GM23338 (cell line): ENCODE measurements around the gene HTR6. TPM values are rescaled to one million over a fixed set of nuclear protein-coding genes. Genes with fewer than 3 reads are reported as not detected.
A peak's percentile ranks its signal among the peaks of the same experiment; 100 is the strongest.

Experiments
- ATAC-seq: fragments of 200-7000 bp; cut with Tn5 transposase; 3 replicates; pipeline ENCODE4 v1.9.1; 2020
- DNase-seq: peaks from one replicate; pipeline ENCODE4 v3.0.0-alpha.2; 2015; ENCODE audit warnings: low spot score
- H2AFZ ChIP-seq: fragments of 200-600 bp; sonication (generic); 2 replicates; pipeline ENCODE4 v1.8.0; 2016; ENCODE audit warnings: antibody characterized with exemption, mild to moderate bottlenecking, moderate library complexity
- H3F3A ChIP-seq: fragments of 200-600 bp; sonication (generic); replicated peaks from 2 replicates; pipeline ENCODE4 v1.8.0; 2017; ENCODE audit warnings: antibody characterized with exemption, mixed run types, low read depth
- H3K27ac ChIP-seq: fragments of 200-600 bp; sonication (generic); 2 replicates; pipeline ENCODE4 v1.6.1; 2016; ENCODE audit warnings: low read depth
- H3K27me3 ChIP-seq: fragments of 200-600 bp; sonication (generic); 2 replicates; pipeline ENCODE4 v1.8.0; 2016; ENCODE audit warnings: mild to moderate bottlenecking, mixed run types, moderate library complexity; ENCODE audit not compliant: insufficient read depth
- H3K36me3 ChIP-seq: fragments of 200-600 bp; sonication (generic); 2 replicates; pipeline ENCODE4 v1.8.0; 2016; ENCODE audit warnings: mild to moderate bottlenecking; ENCODE audit not compliant: insufficient read depth
- H3K4me1 ChIP-seq: fragments of 200-600 bp; sonication (generic); 2 replicates; pipeline ENCODE4 v1.8.0; 2016; ENCODE audit warnings: mild to moderate bottlenecking, moderate library complexity; ENCODE audit not compliant: insufficient read depth
- H3K4me2 ChIP-seq: fragments of 200-600 bp; sonication (generic); 2 replicates; pipeline ENCODE4 v1.7.1; 2017; ENCODE audit warnings: mixed run types
- H3K4me3 ChIP-seq: fragments of 200-600 bp; sonication (generic); 2 replicates; pipeline ENCODE4 v1.6.1; 2016; ENCODE audit warnings: mixed run types
- H3K79me2 ChIP-seq: fragments of 200-600 bp; sonication (generic); replicated peaks from 2 replicates; pipeline ENCODE4 v1.8.0; 2017; ENCODE audit warnings: mild to moderate bottlenecking; ENCODE audit not compliant: insufficient read depth
- H3K9me2 ChIP-seq: fragments of 200-600 bp; sonication (generic); 2 replicates; pipeline ENCODE4 v1.8.0; 2017; ENCODE audit not compliant: insufficient read depth
- H4K20me1 ChIP-seq: fragments of 200-600 bp; sonication (generic); replicated peaks from 2 replicates; pipeline ENCODE4 v1.8.0; 2017; ENCODE audit warnings: mild to moderate bottlenecking; ENCODE audit not compliant: insufficient read depth
- H3K27ac Mint-ChIP-seq: 2 replicates; pipeline ENCODE4 v1.8.0; 2020; ENCODE audit warnings: inconsistent platforms, mild to moderate bottlenecking, moderate library complexity, mixed read lengths
- H3K27me3 Mint-ChIP-seq: 3 replicates; pipeline ENCODE4 v1.8.0; 2022; ENCODE audit warnings: low read depth, mild to moderate bottlenecking, moderate library complexity, mixed read lengths, inconsistent platforms; ENCODE audit not compliant: insufficient read depth, poor library complexity
- H3K36me3 Mint-ChIP-seq: 3 replicates; pipeline ENCODE4 v1.8.0; 2021; ENCODE audit warnings: low read depth, mild to moderate bottlenecking, inconsistent platforms, moderate library complexity, mixed read lengths
- H3K4me1 Mint-ChIP-seq: 3 replicates; pipeline ENCODE4 v1.8.0; 2020; ENCODE audit warnings: mild to moderate bottlenecking, inconsistent platforms, mixed read lengths
- H3K4me3 Mint-ChIP-seq: 3 replicates; pipeline ENCODE4 v1.8.0; 2021; ENCODE audit warnings: moderate library complexity, mild to moderate bottlenecking, inconsistent platforms, mixed read lengths
- H3K9me3 Mint-ChIP-seq: 3 replicates; pipeline ENCODE4 v1.8.0; 2020; ENCODE audit warnings: moderate library complexity, mild to moderate bottlenecking, inconsistent platforms, mixed read lengths
- CREB1 ChIP-seq: fragments of 250-450 bp; sonication (Bioruptor Pico); IDR thresholded peaks from 2 replicates; pipeline ENCODE4 v1.5.0; 2020; ENCODE audit warnings: low read depth, mild to moderate bottlenecking, moderate library complexity
- EZH2 ChIP-seq: fragments of 200-600 bp; sonication (generic); IDR thresholded peaks from one replicate; pipeline ENCODE4 v1.8.0; 2017; ENCODE audit warnings: antibody characterized with exemption, mild to moderate bottlenecking, low read depth; ENCODE audit not compliant: unreplicated experiment
- JUNB ChIP-seq: IDR thresholded peaks from one replicate; pipeline ENCODE4 v1.6.1; 2016; ENCODE audit warnings: antibody characterized with exemption; ENCODE audit not compliant: unreplicated experiment
- ZNF114 ChIP-seq: fragments of 250-450 bp; sonication (Bioruptor Pico); IDR thresholded peaks from 2 replicates; pipeline ENCODE4 v1.5.0; 2020; ENCODE audit warnings: mild to moderate bottlenecking, moderate library complexity
- ZNF331 ChIP-seq: fragments of 250-450 bp; sonication (Bioruptor Pico); IDR thresholded peaks from 2 replicates; pipeline ENCODE4 v1.5.0; 2020; ENCODE audit warnings: low read depth, mild to moderate bottlenecking, moderate library complexity
- polyA plus RNA-seq: library from polyadenylated mRNA; unstranded; fragments of >200 nt; fragmentation: Nextera tagmentation; extraction: Ambion mirVana; gene quantifications from 2 replicates; pipeline ENCODE4 v1.2.1, GENCODE V29; 2016
- total RNA-seq: library from RNA; depleted of rRNA; stranded (reverse); fragments of >200 nt; shearing (Covaris generic); gene quantifications from 2 replicates; pipeline ENCODE4 v1.2.3, GENCODE V29; 2014
- TF ChIP-seq, protein P1 (sequence below): IDR thresholded peaks from one replicate; pipeline ENCODE4 v1.6.1; 2018; ENCODE audit warnings: antibody characterized with exemption; ENCODE audit not compliant: unreplicated experiment
- TF ChIP-seq, protein P2 (sequence below): IDR thresholded peaks from 2 replicates; pipeline ENCODE4 v1.6.1; 2016; ENCODE audit warnings: antibody characterized with exemption
- TF ChIP-seq, protein P3 (sequence below), 2 experiments: fragments of 200-600 bp in 1 of 2; sonication (generic) in 1 of 2; conservative IDR thresholded peaks; 2 replicates each; pipeline versions ENCODE4 v1.5.1 to v1.6.1; 2016 to 2017; ENCODE audit warnings: antibody characterized with exemption in 2 of 2, low read depth in 2 of 2, mild to moderate bottlenecking in 2 of 2, moderate library complexity in 1 of 2

Gene HTR6
- total and polyA plus RNA-seq, 2 experiments from 2014 or later = 0.26 to 0.66 TPM

DNA sequence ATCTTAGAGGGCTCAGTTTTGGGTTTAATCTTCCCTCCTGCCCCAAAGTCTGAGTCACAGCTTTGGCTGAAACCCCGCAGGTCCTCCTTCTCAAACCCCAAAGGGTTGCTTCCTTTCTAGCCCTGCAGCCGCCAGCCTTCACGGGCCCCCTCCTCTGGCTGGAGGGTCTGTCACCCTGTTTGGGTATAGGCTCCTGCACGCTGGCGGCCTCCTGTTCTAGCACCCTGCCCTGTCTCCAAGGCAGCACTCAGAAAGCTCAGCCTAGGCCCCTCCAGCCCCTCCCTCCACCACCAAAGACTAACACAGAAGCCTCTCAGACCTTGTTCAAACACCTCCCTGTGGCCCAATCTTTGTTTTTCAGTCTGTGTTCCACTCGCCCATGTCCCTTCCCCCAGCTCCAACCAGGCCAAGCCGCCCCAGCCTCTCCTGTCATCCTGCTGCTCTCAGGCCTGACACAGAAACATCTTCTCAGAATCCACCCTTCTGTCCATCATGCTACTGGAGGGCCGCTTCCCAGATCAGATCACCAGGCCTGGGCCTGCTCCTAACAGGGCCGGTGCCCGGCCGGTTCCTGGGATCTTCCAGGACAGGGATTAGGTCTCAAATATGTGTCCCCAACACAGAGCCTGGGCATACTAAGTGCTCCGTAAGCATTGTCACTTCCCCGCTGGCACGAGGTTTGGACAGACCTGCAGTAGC, 35.6 kb downstream of the HTR6 start (continued):
- TF ChIP-seq, protein P1, sequence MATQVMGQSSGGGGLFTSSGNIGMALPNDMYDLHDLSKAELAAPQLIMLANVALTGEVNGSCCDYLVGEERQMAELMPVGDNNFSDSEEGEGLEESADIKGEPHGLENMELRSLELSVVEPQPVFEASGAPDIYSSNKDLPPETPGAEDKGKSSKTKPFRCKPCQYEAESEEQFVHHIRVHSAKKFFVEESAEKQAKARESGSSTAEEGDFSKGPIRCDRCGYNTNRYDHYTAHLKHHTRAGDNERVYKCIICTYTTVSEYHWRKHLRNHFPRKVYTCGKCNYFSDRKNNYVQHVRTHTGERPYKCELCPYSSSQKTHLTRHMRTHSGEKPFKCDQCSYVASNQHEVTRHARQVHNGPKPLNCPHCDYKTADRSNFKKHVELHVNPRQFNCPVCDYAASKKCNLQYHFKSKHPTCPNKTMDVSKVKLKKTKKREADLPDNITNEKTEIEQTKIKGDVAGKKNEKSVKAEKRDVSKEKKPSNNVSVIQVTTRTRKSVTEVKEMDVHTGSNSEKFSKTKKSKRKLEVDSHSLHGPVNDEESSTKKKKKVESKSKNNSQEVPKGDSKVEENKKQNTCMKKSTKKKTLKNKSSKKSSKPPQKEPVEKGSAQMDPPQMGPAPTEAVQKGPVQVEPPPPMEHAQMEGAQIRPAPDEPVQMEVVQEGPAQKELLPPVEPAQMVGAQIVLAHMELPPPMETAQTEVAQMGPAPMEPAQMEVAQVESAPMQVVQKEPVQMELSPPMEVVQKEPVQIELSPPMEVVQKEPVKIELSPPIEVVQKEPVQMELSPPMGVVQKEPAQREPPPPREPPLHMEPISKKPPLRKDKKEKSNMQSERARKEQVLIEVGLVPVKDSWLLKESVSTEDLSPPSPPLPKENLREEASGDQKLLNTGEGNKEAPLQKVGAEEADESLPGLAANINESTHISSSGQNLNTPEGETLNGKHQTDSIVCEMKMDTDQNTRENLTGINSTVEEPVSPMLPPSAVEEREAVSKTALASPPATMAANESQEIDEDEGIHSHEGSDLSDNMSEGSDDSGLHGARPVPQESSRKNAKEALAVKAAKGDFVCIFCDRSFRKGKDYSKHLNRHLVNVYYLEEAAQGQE = no peak
- TF ChIP-seq CREB1 (CRISPR knock-in tag) = no peak
- TF ChIP-seq, protein P2, sequence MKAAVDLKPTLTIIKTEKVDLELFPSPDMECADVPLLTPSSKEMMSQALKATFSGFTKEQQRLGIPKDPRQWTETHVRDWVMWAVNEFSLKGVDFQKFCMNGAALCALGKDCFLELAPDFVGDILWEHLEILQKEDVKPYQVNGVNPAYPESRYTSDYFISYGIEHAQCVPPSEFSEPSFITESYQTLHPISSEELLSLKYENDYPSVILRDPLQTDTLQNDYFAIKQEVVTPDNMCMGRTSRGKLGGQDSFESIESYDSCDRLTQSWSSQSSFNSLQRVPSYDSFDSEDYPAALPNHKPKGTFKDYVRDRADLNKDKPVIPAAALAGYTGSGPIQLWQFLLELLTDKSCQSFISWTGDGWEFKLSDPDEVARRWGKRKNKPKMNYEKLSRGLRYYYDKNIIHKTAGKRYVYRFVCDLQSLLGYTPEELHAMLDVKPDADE = no peak
- TF ChIP-seq ZNF331 (CRISPR knock-in tag) = no peak
- no peak for TF ChIP-seq JUNB
- no peak for TF ChIP-seq EZH2
- TF ChIP-seq, protein P3, sequence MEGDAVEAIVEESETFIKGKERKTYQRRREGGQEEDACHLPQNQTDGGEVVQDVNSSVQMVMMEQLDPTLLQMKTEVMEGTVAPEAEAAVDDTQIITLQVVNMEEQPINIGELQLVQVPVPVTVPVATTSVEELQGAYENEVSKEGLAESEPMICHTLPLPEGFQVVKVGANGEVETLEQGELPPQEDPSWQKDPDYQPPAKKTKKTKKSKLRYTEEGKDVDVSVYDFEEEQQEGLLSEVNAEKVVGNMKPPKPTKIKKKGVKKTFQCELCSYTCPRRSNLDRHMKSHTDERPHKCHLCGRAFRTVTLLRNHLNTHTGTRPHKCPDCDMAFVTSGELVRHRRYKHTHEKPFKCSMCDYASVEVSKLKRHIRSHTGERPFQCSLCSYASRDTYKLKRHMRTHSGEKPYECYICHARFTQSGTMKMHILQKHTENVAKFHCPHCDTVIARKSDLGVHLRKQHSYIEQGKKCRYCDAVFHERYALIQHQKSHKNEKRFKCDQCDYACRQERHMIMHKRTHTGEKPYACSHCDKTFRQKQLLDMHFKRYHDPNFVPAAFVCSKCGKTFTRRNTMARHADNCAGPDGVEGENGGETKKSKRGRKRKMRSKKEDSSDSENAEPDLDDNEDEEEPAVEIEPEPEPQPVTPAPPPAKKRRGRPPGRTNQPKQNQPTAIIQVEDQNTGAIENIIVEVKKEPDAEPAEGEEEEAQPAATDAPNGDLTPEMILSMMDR (conservative IDR thresholded peaks at IDR 0.05; ENCODE audit: low read depth in 2 of 2) = no peak
- no peak for TF ChIP-seq ZNF114 (CRISPR knock-in tag)

DNA sequence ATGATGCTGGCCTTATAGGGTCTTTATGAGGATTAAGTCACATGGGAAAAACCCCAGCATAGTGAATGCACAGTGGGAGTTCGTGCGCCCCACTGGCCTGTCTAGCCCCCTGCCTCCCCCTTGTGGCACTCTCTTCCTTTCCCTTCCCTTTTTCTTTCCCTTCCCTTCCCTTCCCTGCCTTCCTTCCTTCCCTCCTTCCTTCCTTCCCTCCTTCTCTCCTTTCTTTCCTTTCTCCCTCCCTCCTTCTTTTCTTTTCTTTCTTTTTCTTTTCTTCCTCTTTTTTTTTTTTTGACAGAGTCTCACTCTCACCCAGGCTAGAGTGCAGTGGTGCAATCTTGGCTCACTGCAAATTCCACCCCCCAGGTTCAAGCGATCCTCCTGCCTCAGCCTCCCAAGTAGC, 38.6 kb downstream of the HTR6 start:
- peaks cover 8% of the 10 kb centered on the region; the same call in 1 of the 2 replicates for H3K4me1 ChIP-seq
- ATAC-seq (no peak), DNase-seq (no peak)
- H3K79me2 ChIP-seq = no peaks in the 10 kb centered on the region
- H3K4me1 Mint-ChIP-seq = peaks cover 10% of the 10 kb centered on the region
- H3F3A ChIP-seq = no peaks in the 10 kb centered on the region
- H3K36me3 ChIP-seq = no peaks in the 10 kb centered on the region
- no peaks in the 10 kb centered on the region for H3K9me2 ChIP-seq
- H3K9me3 Mint-ChIP-seq = no peaks in the 10 kb centered on the region
- H4K20me1 ChIP-seq = no peaks in the 10 kb centered on the region
- no peak overlapping the region for H3K27ac ChIP-seq
- no peak overlapping the region for H2AFZ ChIP-seq
- H3K4me2 ChIP-seq = no peak overlapping the region
- no peak overlapping the region for H3K4me3 ChIP-seq
- no peaks in the 10 kb centered on the region for H3K27me3 ChIP-seq
- no peak for TF ChIP-seq ZNF331 (CRISPR knock-in tag)
- TF ChIP-seq, protein P3 (conservative IDR thresholded peaks at IDR 0.05; ENCODE audit: low read depth in 2 of 2) = peak in 1 of 2 experiments; percentile 38; a peak in 3 of 4 replicates
- no peak overlapping the region for H3K27ac Mint-ChIP-seq
- H3K36me3 Mint-ChIP-seq = no peaks in the 10 kb centered on the region
- peaks cover 12% of the 10 kb centered on the region for H3K27me3 Mint-ChIP-seq
- H3K4me3 Mint-ChIP-seq = no peak overlapping the region
